22Rv1 (cell line): ENCODE measurements around the gene PRKCE.

Source experiments
- CTCF ChIP-seq: fragments of 450-650 bp; IDR thresholded peaks from 2 replicates; pipeline ENCODE4 v1.5.1; 2017; ENCODE audit warnings: mild to moderate bottlenecking
- ZFX ChIP-seq: fragments of 450-650 bp; IDR thresholded peaks from 2 replicates; pipeline ENCODE4 v1.6.1; 2017; ENCODE audit warnings: antibody characterized with exemption, borderline replicate concordance

GRCh38 chr2:45629971-45630370 lies 21.5 kb upstream of the PRKCE start:
- TF ChIP-seq CTCF (no peak), ZFX (no peak)
